ENCODE data around the gene MYMX.

DNA sequence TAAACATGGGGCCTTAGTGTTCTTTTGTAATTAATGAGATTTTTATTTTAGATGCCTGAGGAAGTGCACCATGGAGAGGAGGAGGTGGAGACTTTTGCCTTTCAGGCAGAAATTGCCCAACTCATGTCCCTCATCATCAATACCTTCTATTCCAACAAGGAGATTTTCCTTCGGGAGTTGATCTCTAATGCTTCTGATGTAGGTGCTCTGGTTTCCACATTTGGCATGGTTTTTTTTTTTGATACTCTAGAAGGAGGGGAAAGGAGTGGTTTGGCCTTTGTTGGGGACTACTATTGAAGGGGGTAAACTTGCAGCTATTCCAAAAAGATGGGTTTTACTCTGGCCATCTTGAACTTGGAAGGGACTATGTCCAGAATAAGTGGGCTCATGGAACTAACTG is 31.9 kb downstream of the MYMX start:
- TF ChIP-seq POLR2A (IDR thresholded peaks at IDR 0.05; ENCODE audit: low read depth, low read length) (no peak), TAF1 (IDR thresholded peaks at IDR 0.05; ENCODE audit: borderline replicate concordance, low read depth, low read length) (no peak)

Data from GM12892 (cell line).